ENCODE data around the gene IL1RAPL2. TPM values are rescaled to one million over a fixed set of nuclear protein-coding genes. Genes with fewer than 3 reads are reported as not detected.

Gene IL1RAPL2
- polyA plus RNA-seq, 2 of the 4 experiments (the other 2 are of a cell fraction) = not detected

DNA sequence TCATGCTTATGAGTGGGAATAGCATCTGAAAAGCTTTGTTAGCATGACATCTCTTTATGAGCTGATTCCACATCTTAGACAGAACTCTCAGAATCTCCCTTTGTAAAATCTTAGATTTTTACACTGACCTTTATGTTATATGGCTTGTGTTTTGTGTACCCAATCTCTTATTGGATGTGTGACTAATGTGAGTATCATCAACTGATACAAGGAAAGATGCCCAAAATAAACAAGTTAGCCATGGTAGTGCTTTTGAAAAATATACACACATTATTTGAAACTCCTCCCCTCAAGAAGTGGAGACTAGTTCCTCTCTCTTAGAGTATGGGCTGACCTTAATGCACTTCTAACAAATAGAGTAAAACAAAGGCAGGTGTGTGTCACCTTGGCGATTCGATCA lies 1096.2 kb downstream of the IL1RAPL2 start:
- peak; percentile 18 for FAIRE-seq
- ChIA-PET POLR2A (no interaction called here), CTCF (no interaction called here)
- no peak for TF ChIP-seq HOXB5 (CRISPR knock-in tag; IDR thresholded peaks at IDR 0.05)
- TF ChIP-seq, protein P1, sequence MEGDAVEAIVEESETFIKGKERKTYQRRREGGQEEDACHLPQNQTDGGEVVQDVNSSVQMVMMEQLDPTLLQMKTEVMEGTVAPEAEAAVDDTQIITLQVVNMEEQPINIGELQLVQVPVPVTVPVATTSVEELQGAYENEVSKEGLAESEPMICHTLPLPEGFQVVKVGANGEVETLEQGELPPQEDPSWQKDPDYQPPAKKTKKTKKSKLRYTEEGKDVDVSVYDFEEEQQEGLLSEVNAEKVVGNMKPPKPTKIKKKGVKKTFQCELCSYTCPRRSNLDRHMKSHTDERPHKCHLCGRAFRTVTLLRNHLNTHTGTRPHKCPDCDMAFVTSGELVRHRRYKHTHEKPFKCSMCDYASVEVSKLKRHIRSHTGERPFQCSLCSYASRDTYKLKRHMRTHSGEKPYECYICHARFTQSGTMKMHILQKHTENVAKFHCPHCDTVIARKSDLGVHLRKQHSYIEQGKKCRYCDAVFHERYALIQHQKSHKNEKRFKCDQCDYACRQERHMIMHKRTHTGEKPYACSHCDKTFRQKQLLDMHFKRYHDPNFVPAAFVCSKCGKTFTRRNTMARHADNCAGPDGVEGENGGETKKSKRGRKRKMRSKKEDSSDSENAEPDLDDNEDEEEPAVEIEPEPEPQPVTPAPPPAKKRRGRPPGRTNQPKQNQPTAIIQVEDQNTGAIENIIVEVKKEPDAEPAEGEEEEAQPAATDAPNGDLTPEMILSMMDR (IDR thresholded peaks at IDR 0.05) = no peak
- no peak for TF ChIP-seq HOXB13 (CRISPR knock-in tag; IDR thresholded peaks at IDR 0.05; ENCODE audit: low read depth)
- TF ChIP-seq RCOR1 (IDR thresholded peaks at IDR 0.05; ENCODE audit: low read depth, low read length) = no peak
- no peak for TF ChIP-seq ZSCAN20 (CRISPR knock-in tag; IDR thresholded peaks at IDR 0.05)
- TF ChIP-seq HOXA7 (CRISPR knock-in tag; IDR thresholded peaks at IDR 0.05) = no peak
- no peak for TF ChIP-seq BHLHE40 (IDR thresholded peaks at IDR 0.05; ENCODE audit: low read depth, low read length)
- no peak for TF ChIP-seq FOSB (CRISPR knock-in tag; IDR thresholded peaks at IDR 0.05)
- TF ChIP-seq POLR2AphosphoS2 (conservative IDR thresholded peaks at IDR 0.05; ENCODE audit: low read length) = no peak
- TF ChIP-seq CBX2 (IDR thresholded peaks at IDR 0.05; ENCODE audit: borderline replicate concordance, low read depth) = no peak
- TF ChIP-seq, protein P2, sequence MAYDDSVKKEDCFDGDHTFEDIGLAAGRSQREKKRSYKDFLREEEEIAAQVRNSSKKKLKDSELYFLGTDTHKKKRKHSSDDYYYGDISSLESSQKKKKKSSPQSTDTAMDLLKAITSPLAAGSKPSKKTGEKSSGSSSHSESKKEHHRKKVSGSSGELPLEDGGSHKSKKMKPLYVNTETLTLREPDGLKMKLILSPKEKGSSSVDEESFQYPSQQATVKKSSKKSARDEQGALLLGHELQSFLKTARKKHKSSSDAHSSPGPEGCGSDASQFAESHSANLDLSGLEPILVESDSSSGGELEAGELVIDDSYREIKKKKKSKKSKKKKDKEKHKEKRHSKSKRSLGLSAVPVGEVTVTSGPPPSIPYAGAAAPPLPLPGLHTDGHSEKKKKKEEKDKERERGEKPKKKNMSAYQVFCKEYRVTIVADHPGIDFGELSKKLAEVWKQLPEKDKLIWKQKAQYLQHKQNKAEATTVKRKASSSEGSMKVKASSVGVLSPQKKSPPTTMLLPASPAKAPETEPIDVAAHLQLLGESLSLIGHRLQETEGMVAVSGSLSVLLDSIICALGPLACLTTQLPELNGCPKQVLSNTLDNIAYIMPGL (CRISPR knock-in tag; IDR thresholded peaks at IDR 0.05; ENCODE audit: borderline replicate concordance) = no peak
- TF ChIP-seq, protein P3, sequence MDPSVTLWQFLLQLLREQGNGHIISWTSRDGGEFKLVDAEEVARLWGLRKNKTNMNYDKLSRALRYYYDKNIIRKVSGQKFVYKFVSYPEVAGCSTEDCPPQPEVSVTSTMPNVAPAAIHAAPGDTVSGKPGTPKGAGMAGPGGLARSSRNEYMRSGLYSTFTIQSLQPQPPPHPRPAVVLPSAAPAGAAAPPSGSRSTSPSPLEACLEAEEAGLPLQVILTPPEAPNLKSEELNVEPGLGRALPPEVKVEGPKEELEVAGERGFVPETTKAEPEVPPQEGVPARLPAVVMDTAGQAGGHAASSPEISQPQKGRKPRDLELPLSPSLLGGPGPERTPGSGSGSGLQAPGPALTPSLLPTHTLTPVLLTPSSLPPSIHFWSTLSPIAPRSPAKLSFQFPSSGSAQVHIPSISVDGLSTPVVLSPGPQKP (IDR thresholded peaks at IDR 0.05; ENCODE audit: low read depth, low read length) = no peak
- TF ChIP-seq, protein P4, sequence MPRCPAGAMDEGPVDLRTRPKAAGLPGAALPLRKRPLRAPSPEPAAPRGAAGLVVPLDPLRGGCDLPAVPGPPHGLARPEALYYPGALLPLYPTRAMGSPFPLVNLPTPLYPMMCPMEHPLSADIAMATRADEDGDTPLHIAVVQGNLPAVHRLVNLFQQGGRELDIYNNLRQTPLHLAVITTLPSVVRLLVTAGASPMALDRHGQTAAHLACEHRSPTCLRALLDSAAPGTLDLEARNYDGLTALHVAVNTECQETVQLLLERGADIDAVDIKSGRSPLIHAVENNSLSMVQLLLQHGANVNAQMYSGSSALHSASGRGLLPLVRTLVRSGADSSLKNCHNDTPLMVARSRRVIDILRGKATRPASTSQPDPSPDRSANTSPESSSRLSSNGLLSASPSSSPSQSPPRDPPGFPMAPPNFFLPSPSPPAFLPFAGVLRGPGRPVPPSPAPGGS (IDR thresholded peaks at IDR 0.05) = no peak
- TF ChIP-seq, protein P5, sequence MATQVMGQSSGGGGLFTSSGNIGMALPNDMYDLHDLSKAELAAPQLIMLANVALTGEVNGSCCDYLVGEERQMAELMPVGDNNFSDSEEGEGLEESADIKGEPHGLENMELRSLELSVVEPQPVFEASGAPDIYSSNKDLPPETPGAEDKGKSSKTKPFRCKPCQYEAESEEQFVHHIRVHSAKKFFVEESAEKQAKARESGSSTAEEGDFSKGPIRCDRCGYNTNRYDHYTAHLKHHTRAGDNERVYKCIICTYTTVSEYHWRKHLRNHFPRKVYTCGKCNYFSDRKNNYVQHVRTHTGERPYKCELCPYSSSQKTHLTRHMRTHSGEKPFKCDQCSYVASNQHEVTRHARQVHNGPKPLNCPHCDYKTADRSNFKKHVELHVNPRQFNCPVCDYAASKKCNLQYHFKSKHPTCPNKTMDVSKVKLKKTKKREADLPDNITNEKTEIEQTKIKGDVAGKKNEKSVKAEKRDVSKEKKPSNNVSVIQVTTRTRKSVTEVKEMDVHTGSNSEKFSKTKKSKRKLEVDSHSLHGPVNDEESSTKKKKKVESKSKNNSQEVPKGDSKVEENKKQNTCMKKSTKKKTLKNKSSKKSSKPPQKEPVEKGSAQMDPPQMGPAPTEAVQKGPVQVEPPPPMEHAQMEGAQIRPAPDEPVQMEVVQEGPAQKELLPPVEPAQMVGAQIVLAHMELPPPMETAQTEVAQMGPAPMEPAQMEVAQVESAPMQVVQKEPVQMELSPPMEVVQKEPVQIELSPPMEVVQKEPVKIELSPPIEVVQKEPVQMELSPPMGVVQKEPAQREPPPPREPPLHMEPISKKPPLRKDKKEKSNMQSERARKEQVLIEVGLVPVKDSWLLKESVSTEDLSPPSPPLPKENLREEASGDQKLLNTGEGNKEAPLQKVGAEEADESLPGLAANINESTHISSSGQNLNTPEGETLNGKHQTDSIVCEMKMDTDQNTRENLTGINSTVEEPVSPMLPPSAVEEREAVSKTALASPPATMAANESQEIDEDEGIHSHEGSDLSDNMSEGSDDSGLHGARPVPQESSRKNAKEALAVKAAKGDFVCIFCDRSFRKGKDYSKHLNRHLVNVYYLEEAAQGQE (IDR thresholded peaks at IDR 0.05) = no peak
- Histone ChIP-seq H3K9me3 (no peaks in the 10 kb centered on the region), H3K27ac (no peak overlapping the region), H3K4me3 (no peak overlapping the region), H3K4me2 (no peak overlapping the region), H3K4me1 (no peaks in the 10 kb centered on the region)
- no peak for DNase-seq (ENCODE audit: low read depth in 1 of 2, low spot score in 1 of 2)
- ATAC-seq = no peak
- 21% methylated on average over 2 of the region's 2 CpGs for WGBS (ENCODE audit: missing lambda C conversion rate)

DNA sequence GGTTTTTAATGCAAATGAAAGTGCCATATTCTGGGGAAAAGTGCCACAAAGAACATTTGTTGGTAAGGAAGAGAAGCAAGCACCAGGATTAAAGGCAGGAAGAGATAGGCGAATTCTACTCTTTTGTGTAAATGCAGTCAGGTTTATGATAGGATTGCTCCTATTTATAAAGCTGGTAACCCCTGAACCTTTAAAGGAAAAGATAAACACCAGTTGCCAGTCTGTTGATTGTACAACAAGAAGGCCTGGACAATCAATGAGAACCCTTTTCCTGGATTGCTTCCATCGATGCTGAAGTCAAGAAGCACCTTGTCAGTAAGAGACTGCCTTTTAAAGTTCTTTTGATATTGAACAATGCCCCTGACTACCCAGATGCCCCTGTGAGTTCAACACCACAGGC lies 1098.2 kb downstream of the IL1RAPL2 start:
- TF ChIP-seq FOXS1 (CRISPR knock-in tag; IDR thresholded peaks at IDR 0.05) (no peak), GATA3 (IDR thresholded peaks at IDR 0.05; ENCODE audit: borderline replicate concordance) (no peak), CBX8 (IDR thresholded peaks at IDR 0.05) (no peak), RAD21 (conservative IDR thresholded peaks at IDR 0.05 in 1 of 2, IDR thresholded peaks at IDR 0.05 in 1 of 2) (no peak), RARB (CRISPR knock-in tag; IDR thresholded peaks at IDR 0.05) (no peak), ZSCAN20 (CRISPR knock-in tag; IDR thresholded peaks at IDR 0.05) (no peak), HDAC2 (IDR thresholded peaks at IDR 0.05) (no peak), NFE2L2 (conservative IDR thresholded peaks at IDR 0.05; ENCODE audit: low read length) (no peak)
- TF ChIP-seq, protein P2 (CRISPR knock-in tag; IDR thresholded peaks at IDR 0.05; ENCODE audit: borderline replicate concordance) = no peak
- TF ChIP-seq, protein P5 (IDR thresholded peaks at IDR 0.05) = no peak
- Histone ChIP-seq H3K4me1 (no peaks in the 10 kb centered on the region), H3K4me3 (no peak overlapping the region), H3K9me3 (no peaks in the 10 kb centered on the region), H3K27ac (no peak overlapping the region), H3K4me2 (no peak overlapping the region)
- ChIA-PET POLR2A (no interaction called here), CTCF (no interaction called here)
- DNase-seq (ENCODE audit: low read depth in 1 of 2, low spot score in 1 of 2) (no peak), ATAC-seq (no peak), FAIRE-seq (no peak)
- 0% methylated on average over 2 of the region's 2 CpGs for WGBS (ENCODE audit: missing lambda C conversion rate)
